ENCODE measurements around the gene COL4A2. TPM values are rescaled to one million over a fixed set of nuclear protein-coding genes. Genes with fewer than 3 reads are reported as not detected.

Gene COL4A2
- total RNA-seq, 4 donors from 2014 or later: 97.6 to 193 (median 131) TPM

DNA sequence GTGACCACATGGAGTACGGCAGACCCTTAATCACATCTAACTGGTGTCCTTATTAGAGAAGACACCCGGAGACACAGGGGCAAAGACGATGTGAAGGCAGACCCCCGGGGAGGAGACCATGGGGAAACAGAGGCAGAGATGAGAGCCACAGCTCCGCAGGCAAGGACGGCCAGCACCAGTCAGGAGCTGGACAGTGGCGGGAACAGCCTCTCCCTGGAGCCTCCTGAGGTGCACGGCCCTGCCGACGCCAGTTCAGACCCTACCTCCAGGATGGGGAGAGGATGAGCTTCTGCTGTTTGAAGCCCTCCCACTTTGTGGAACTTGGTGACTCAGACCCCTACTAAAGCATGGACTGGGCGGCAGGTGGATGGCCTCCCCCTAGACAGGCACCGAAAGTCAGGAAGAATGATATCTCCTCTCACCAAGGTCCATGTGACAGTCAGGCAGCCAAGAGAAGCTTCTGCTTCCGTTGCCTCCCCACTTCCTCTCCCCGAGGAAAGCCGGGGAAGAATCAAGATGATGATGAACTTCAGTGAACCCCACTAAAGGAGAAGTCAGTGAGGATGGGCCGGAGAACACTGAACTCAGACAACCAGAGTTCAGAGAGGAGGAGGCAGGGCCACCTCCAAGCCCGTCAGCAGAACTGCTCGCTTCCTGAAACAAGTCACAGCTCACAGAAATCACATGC is 229.1 kb downstream of the COL4A2 start:
- Histone ChIP-seq H3K9me3 (no peaks in the 10 kb centered on the region), H3K36me3 (no peaks in the 10 kb centered on the region), H3K4me1 (peaks cover 38 to 45% of the 10 kb centered on the region in 2 donors), H3K4me3 (replicated peaks in 1 of 3) (no peak overlapping the region), H3K27me3 (no peaks in the 10 kb centered on the region), H3K27ac (no peak overlapping the region)
- TF ChIP-seq POLR2A (IDR thresholded peaks at IDR 0.05): no peak
- TF ChIP-seq, protein P1, sequence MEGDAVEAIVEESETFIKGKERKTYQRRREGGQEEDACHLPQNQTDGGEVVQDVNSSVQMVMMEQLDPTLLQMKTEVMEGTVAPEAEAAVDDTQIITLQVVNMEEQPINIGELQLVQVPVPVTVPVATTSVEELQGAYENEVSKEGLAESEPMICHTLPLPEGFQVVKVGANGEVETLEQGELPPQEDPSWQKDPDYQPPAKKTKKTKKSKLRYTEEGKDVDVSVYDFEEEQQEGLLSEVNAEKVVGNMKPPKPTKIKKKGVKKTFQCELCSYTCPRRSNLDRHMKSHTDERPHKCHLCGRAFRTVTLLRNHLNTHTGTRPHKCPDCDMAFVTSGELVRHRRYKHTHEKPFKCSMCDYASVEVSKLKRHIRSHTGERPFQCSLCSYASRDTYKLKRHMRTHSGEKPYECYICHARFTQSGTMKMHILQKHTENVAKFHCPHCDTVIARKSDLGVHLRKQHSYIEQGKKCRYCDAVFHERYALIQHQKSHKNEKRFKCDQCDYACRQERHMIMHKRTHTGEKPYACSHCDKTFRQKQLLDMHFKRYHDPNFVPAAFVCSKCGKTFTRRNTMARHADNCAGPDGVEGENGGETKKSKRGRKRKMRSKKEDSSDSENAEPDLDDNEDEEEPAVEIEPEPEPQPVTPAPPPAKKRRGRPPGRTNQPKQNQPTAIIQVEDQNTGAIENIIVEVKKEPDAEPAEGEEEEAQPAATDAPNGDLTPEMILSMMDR (IDR thresholded peaks at IDR 0.05): no peak
- intact Hi-C loops (cut with DNase I): no loop called here
- no peak for DNase-seq
- 84 to 87% methylated on average over 10 to 17 of the region's 18 CpGs for WGBS, 2 donors

DNA sequence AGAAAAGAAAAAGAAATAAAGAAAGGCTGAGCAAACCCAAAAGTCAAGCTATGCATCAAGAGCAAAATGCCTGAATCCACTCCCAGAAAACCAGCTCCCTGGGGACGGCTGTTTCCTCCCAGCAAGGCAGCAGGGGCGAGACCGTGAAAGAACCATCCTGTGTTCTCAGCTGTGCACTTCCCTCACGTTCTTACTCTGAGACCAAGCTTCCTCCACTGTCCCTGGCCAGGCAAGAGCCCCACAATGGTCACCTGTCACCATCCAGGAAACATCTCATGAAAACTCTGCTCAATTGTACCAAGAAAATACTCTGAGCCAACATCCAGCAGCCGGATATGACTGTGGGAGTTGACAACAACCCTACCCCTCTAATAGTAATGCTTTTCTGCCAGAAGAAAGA is 231.5 kb downstream of the COL4A2 start:
- H3K27me3 ChIP-seq: no peaks in the 10 kb centered on the region
- H3K4me3 ChIP-seq (replicated peaks in 1 of 3): no peak overlapping the region
- no peaks in the 10 kb centered on the region for H3K9me3 ChIP-seq
- DNase-seq: peak; percentile 45 to 56
- H3K36me3 ChIP-seq: no peaks in the 10 kb centered on the region
- H3K27ac ChIP-seq: peak overlapping the region in 1 of 3 donors; percentile 60
- 24 to 38% methylated on average over 5 of the region's 5 CpGs for WGBS, 2 donors
- TF ChIP-seq, protein P1 (IDR thresholded peaks at IDR 0.05): no peak
- TF ChIP-seq POLR2A (IDR thresholded peaks at IDR 0.05): no peak
- H3K4me1 ChIP-seq: peaks cover 37 to 42% of the 10 kb centered on the region in 2 donors
- intact Hi-C loops (cut with DNase I): no loop called here

DNA sequence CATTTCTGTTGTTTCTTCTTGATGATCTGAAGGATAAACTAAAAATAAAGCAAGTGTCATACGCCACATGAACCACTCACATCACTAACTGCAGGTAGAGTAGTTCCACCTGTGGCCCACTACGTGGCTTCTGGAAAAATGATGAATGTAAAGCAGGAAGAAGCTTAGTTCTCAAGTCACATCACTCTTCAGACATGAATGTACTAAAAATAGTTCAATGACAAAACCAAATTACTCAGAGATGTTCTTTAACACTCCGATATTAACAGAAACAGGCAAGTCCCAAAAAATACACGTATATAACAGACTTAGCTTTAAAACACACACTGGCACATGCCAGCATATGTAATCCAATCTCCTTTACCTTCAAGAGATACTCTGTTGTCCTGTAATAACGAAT is 232.8 kb downstream of the COL4A2 start:
- Histone ChIP-seq H3K4me3 (replicated peaks in 1 of 3) (no peak overlapping the region), H3K4me1 (peaks cover 38 to 40% of the 10 kb centered on the region in 2 donors), H3K36me3 (no peaks in the 10 kb centered on the region), H3K27ac (peak overlapping the region in 1 of 3 donors; percentile 91), H3K27me3 (no peaks in the 10 kb centered on the region), H3K9me3 (no peaks in the 10 kb centered on the region)
- WGBS, 2 donors: 83 to 93% methylated on average over 5 of the region's 5 CpGs
- DNase-seq: no peak
- intact Hi-C loops (cut with DNase I): no loop called here
- no peak for TF ChIP-seq POLR2A (IDR thresholded peaks at IDR 0.05)
- TF ChIP-seq, protein P1 (IDR thresholded peaks at IDR 0.05): no peak

DNA sequence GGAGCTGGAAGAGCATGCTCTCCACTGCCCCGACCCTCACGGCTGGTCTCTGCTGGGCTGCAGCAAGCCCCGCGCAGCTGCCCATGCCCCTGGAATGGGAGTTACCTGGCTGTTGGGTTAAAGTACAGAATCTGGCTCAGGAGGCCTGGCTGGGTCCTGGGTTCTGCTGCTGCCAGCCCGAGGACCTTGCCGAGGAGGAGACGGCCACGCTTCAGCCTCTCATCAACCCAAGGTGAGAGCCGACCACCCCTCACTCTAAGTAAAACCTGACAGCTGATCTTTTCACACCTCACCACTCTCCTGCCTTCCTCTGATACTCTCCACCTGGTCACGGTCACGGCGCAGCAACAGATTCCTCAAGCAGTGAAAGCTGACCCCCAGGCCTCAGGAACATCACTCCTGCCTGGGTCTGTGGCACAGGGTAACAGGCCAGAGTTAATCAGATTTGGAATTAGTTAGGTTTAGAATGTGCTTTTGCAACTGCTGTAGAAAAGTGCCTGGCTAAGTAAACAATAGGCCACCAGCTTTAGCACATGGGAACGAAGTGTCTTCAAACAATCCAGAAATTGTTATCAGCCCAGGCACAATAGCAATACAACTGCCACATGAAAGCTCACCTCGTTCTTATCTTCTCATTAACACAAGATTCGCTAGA is 233.9 kb downstream of the COL4A2 start:
- 64 to 72% methylated on average over 14 to 15 of the region's 15 CpGs for WGBS, 2 donors
- TF ChIP-seq POLR2A (IDR thresholded peaks at IDR 0.05): no peak
- TF ChIP-seq, protein P1 (IDR thresholded peaks at IDR 0.05): no peak
- H3K4me1 ChIP-seq: peaks cover 40 to 46% of the 10 kb centered on the region in 2 donors
- intact Hi-C loops (cut with DNase I): no loop called here
- H3K4me3 ChIP-seq (replicated peaks in 1 of 3): no peak overlapping the region
- H3K36me3 ChIP-seq: no peaks in the 10 kb centered on the region
- peak; percentile 46 to 56 for DNase-seq
- H3K27me3 ChIP-seq: no peaks in the 10 kb centered on the region
- H3K27ac ChIP-seq: peak overlapping the region; percentile 63 to 91 (median 81)
- H3K9me3 ChIP-seq: no peaks in the 10 kb centered on the region

DNA sequence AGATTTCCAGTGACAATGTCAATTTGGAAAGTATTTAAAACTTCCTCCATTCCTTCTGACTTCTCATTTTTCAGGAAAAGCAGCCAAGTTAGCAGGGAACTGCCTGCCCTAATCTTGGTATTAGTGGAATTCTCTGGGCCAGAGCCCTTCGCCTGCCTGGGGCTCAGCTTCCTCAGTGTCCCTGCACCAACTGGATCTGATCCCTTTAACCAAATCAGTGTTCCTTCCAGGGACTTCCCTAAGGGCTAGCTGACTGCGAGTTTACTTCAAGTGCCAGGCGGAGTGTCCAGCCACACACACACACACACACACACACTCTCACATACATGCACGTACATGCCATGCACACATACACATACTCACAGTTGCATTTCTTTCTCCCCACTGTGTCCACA is 234.4 kb downstream of the COL4A2 start:
- H3K9me3 ChIP-seq: no peaks in the 10 kb centered on the region
- peaks cover 40 to 50% of the 10 kb centered on the region in 2 donors for H3K4me1 ChIP-seq
- H3K27me3 ChIP-seq: no peaks in the 10 kb centered on the region
- 28 to 38% methylated on average over 4 of the region's 4 CpGs for WGBS, 2 donors
- no peaks in the 10 kb centered on the region for H3K36me3 ChIP-seq
- TF ChIP-seq, protein P1 (IDR thresholded peaks at IDR 0.05): no peak
- no peak for TF ChIP-seq POLR2A (IDR thresholded peaks at IDR 0.05)
- intact Hi-C loops (cut with DNase I): no loop called here
- peak in 1 of 2 donors; percentile 42 for DNase-seq
- H3K27ac ChIP-seq: peak overlapping the region; percentile 63 to 91 (median 81)
- H3K4me3 ChIP-seq (replicated peaks in 1 of 3): no peak overlapping the region
